Measurements from ENCODE around the gene SIK2. TPM values are rescaled to one million over a fixed set of nuclear protein-coding genes. Genes with fewer than 3 reads are reported as not detected.

SIK2 gene
- total and polyA plus RNA-seq, 2 donors (not counting 3 experiments of a cell fraction or from before 2014, with no cell fraction given) = 14.6 to 17.1 TPM

DNA sequence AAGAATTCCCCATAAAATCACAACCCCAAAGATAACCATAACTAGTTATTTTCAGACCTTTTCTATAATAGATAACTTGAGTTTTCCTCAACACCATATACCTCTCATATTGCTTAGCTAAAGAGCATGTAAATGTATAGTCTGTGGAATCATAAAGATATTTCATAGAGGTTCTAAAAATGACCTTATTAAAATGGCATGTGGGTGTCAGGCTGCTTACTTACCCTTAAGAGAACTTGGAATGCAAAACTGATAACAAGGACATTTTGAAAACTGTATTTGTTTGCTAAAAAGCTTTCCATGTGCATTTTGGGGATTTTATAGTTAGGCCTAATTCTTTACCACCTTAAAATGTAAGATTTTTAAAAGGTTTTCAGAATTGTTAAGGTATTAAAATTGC, 4.7 kb downstream of the SIK2 start:
- Histone ChIP-seq H3K27ac (ENCODE audit: insufficient read depth, low read depth, low read length) (no peak overlapping the region), H3K9me3 (replicated peaks; ENCODE audit: control insufficient read depth, insufficient read depth, low read length) (no peaks in the 10 kb centered on the region), H3K4me2 (ENCODE audit: insufficient read depth, low read length) (no peak overlapping the region), H3K27me3 (ENCODE audit: control insufficient read depth in 2 of 2, insufficient read depth in 2 of 2, low read length in 2 of 2) (no peaks in the 10 kb centered on the region), H3K4me1 (ENCODE audit: control insufficient read depth, extremely low read depth, insufficient read depth, low read length) (peaks cover 12% of the 10 kb centered on the region), H3K9ac (replicated peaks; ENCODE audit: extremely low read depth, insufficient read depth, low read length) (no peak overlapping the region), H3K36me3 (ENCODE audit: control insufficient read depth in 2 of 2, extremely low read depth in 1 of 2, insufficient read depth in 2 of 2, low read length in 2 of 2) (no peaks in the 10 kb centered on the region), H3K9me1 (replicated peaks; ENCODE audit: control insufficient read depth, extremely low read depth, insufficient read depth, low read length) (no peaks in the 10 kb centered on the region), H3K79me2 (ENCODE audit: control insufficient read depth, insufficient read depth, low read length) (peaks cover 4% of the 10 kb centered on the region), H2AFZ (ENCODE audit: low read depth, low read length) (no peak overlapping the region), H3K4me3 (replicated peaks in 1 of 3; ENCODE audit: insufficient read depth in 1 of 3, low read depth in 1 of 3, low read length in 3 of 3) (no peak overlapping the region), H4K20me1 (replicated peaks; ENCODE audit: control insufficient read depth, extremely low read depth, insufficient read depth, low read length) (no peaks in the 10 kb centered on the region)
- POLR2A ChIA-PET = no interaction called here
- DNase-seq (ENCODE audit: low read depth, low spot score) (no peak), FAIRE-seq (no peak)
- CTCF ChIA-PET = interaction anchor here (2.3 kb wide), 1 partner anchor 170 kb away, joined by 13 read pairs; no protein-coding TSS in a partner anchor
- dilution Hi-C loops (cut with MboI; ENCODE audit: extremely low pct_ligation_motif_present, low sequenced_read_pairs) = no loop called here
- no TSS peak for BruUV-seq (replicated peaks)
- intact Hi-C loops (cut with micrococcal nuclease) = loop anchor here (10.0 kb wide), 1 partner anchor 478 kb away; the partner anchor contains the start of genes SDHD and TIMM8B
- TF ChIP-seq FOS (IDR thresholded peaks at IDR 0.05; ENCODE audit: borderline replicate concordance, insufficient read depth, low read length) (no peak), POLR2A (IDR thresholded peaks at IDR 0.05; ENCODE audit: low read depth, low read length) (no peak), JUN (IDR thresholded peaks at IDR 0.05; ENCODE audit: borderline replicate concordance, insufficient read depth, insufficient read length, low read depth) (no peak), GATA2 (IDR thresholded peaks at IDR 0.05; ENCODE audit: insufficient read depth, insufficient read length, low read depth, low read length) (no peak), MYC (IDR thresholded peaks at IDR 0.05; ENCODE audit: low read depth, low read length) (no peak), POLR2AphosphoS5 (IDR thresholded peaks at IDR 0.05; ENCODE audit: insufficient read depth, low read depth, low read length) (no peak), EZH2 (IDR thresholded peaks at IDR 0.05; ENCODE audit: borderline replicate concordance, low read depth, low read length, severe bottlenecking) (no peak), CTCF (IDR thresholded peaks at IDR 0.05; ENCODE audit: extremely low read depth in 1 of 2, insufficient read depth in 1 of 2, low read depth in 1 of 2, low read length in 2 of 2) (no peak)
- TF ChIP-seq, protein P1, sequence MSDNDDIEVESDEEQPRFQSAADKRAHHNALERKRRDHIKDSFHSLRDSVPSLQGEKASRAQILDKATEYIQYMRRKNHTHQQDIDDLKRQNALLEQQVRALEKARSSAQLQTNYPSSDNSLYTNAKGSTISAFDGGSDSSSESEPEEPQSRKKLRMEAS (IDR thresholded peaks at IDR 0.05; ENCODE audit: insufficient read depth, insufficient read length) = no peak
